Left renal cortex interstitium (tissue), 4 donors: ENCODE data around the gene KRT33A. TPM values are rescaled to one million over a fixed set of nuclear protein-coding genes. Genes with fewer than 3 reads are reported as not detected.
"Not testable (repeated sequence)": the region's sequence is repeated elsewhere in the genome, so short reads cannot be mapped to it uniquely, and the experiment has no call there.

Experiments
- DNase-seq, 4 donors: peaks; one replicate each; pipeline ENCODE4 v3.0.0-alpha.2; 2013; ENCODE audit warnings: low read depth in 4 of 4, low spot score in 2 of 4, missing footprints in 1 of 4
- polyA plus RNA-seq, 4 donors: library from polyadenylated mRNA; unstranded; fragments of 120-200 nt; gene quantifications; one replicate each; pipeline ENCODE4 v1.2.1, GENCODE V29; 2013; ENCODE audit not compliant: insufficient read length in 4 of 4

The KRT33A gene
- polyA plus RNA-seq, 4 donors, result not detected

- DNase-seq, result no peak
Measured at GRCh38 chr17:41366070-41366469, 15.4 kb upstream of the KRT33A start.

- no peak for DNase-seq
Measured at GRCh38 chr17:41363881-41364280, 13.3 kb upstream of the KRT33A start.

GRCh38 chr17:41360296-41360995, 9.8 kb upstream of the KRT33A start:
- DNase-seq, result no peak

GRCh38 chr17:41354536-41354935, 3.9 kb upstream of the KRT33A start:
- no peak for DNase-seq

- no peak for DNase-seq
Measured at GRCh38 chr17:41352597-41353366, 2.2 kb upstream of the KRT33A start.

- no peak for DNase-seq
Measured at GRCh38 chr17:41351177-41351576, 549 bp upstream of the KRT33A start.

- DNase-seq, result no peak
Measured at GRCh38 chr17:41347869-41348760, 2.5 kb downstream of the KRT33A start.

- DNase-seq, result not testable (repeated sequence)
Measured at GRCh38 chr17:41346421-41346820, 4.2 kb downstream of the KRT33A start.

GRCh38 chr17:41345992-41346391, 4.6 kb downstream of the KRT33A start:
- DNase-seq, result no peak

- DNase-seq, result peak in 1 of 4 donors; percentile 36
Measured at GRCh38 chr17:41343029-41343428, 7.6 kb downstream of the KRT33A start.

- DNase-seq, result no peak
Measured at GRCh38 chr17:41340934-41341861, 9.4 kb downstream of the KRT33A start.

- peak in 1 of 4 donors; percentile 50 for DNase-seq
Measured at GRCh38 chr17:41340494-41340893, 10.1 kb downstream of the KRT33A start.

GRCh38 chr17:41339571-41340172, 11.0 kb downstream of the KRT33A start:
- no peak for DNase-seq

GRCh38 chr17:41338961-41339485, 11.6 kb downstream of the KRT33A start:
- DNase-seq, result no peak

GRCh38 chr17:41335747-41336146, 14.9 kb downstream of the KRT33A start:
- DNase-seq, result no peak

- no peak for DNase-seq
Measured at GRCh38 chr17:41334385-41335305, 16.0 kb downstream of the KRT33A start.

GRCh38 chr17:41333836-41334235, 16.8 kb downstream of the KRT33A start:
- no peak for DNase-seq

- DNase-seq, result no peak
Measured at GRCh38 chr17:41333098-41333497, 17.5 kb downstream of the KRT33A start.
